HG03575 (cell line): ENCODE measurements around the gene PIK3C3.

Experiments
- ATAC-seq: cut with Tn5 transposase; IDR thresholded peaks from one replicate; pipeline ENCODE4 v1.9.1; 2021; ENCODE audit not compliant: unreplicated experiment, insufficient number of reproducible peaks, low FRiP score; ENCODE audit errors: extremely low read depth

The PIK3C3 gene

DNA sequence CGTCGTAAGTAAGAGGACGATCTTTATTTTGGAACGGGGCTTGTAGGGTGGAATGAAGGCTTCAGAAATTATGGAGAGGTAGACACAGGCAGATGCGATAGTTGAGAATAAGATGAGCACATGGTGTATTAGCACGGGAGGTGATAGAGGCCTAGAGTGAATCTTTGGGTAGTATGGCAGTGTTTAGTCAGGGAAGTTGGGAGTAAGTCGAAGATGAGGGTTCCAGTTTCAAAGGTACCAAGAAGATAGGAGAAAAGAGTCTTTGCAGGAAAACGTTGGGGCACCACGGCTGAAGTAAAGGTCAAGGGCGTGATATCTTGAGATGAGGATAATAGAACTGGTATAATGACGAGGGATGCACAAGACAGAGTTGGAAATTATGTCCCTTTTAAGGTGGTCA lies 654 bp downstream of the PIK3C3 start:
- ATAC-seq = no peak

DNA sequence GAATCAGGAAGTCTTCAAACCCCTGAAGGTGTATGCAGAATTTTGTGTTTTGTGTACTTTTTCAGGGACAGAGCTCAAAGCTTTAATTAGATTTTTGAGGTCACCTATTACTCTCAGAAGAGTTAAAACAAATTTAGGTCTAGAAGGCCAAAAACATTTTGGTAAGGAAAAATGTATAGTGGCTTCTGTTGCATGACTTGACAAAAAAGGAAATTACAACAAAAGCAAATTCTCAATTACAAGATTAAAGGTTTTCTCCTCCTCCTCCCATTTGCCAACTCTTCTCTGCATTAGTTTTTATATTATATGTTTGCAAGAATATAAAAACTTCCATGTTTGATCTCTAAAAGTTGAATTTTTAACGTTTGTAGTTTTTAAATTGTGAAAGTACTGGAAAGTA lies 4.0 kb downstream of the PIK3C3 start:
- ATAC-seq = no peak

DNA sequence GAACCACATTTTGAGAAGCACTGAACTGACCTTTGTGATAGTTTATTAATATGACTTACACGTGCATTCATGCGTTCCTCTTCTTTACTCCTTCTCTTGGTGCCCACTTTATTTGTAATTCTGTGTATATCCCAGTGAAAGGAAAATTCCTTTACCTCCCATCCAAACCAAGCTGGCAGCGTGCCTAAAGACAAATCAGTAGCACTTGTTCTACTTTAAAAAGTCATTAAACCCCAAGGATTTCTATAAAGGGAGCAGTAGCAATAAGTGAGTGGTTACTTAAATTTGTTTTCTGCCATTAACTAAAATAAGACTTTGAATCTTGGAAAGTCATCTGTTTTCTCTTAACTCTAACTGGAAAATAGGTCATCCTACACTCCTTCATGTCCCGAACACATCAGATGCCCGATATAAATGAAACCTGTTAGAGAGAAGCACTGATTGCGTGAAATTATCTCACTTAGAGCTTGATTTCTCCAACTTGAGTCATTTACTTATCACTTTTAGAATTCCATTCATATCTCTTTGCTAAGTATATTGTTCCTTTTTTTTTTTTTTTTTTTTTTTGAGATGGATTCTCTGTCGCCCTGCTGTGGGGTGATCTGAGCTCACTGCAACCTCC lies 10.7 kb downstream of the PIK3C3 start:
- ATAC-seq = no peak

DNA sequence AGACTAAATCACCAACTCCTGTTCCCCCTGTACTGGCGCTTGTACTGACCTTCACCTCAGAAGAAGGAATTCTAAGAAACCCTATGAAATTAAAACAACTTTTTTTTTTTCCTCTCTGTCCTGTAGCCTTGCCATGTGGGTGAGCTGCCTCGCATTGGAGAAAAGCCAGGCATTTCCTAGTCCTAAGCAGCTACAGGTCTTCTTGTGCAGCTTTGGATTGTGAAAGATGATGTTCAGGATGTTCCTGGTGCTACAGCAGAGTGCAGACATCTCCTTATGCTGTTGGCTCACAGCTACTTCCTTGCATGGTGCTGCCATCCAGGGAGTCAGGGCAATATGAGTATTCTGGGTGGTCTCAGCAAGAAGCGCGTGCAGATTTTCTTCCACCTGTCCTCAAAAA lies 11.9 kb downstream of the PIK3C3 start:
- no peak for ATAC-seq

DNA sequence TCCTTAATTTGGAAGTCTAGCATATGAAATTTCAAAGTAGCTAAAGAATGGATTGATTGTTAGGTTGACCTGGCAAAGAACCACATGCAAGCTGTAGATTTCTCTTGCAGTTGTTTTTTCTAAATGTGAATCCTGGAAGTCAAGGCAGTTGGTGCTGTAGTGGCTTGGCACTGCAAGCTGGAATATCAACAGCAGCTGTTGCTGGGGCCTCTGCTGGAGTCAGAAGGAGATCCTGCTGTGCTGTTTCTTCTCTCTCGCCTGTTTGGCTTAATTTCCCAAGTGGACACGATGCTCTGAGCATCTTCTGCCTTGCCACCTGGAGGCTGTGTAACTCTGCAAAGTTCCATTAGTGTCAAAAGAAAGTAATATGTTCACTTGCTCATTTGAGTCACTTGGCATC lies 12.6 kb downstream of the PIK3C3 start:
- ATAC-seq = no peak

DNA sequence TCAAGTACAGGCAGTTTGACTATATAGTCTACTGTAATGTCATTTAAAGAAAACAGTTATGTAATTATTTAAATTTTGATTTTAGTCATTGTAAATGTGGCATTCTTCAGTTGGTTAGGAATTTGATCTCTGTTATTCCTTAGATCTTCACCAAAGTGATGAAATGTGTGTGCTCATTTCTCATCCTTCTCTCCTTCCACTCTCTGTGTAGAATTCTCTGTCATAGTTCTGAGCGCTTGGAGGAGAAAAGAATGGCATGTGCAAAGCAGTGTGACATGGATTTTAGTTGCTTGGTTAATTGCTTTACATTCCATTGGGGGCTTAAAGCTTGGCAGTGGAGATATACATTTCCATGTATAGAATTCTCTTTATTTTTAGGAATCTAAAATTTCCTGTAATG lies 14.8 kb downstream of the PIK3C3 start:
- no peak for ATAC-seq

DNA sequence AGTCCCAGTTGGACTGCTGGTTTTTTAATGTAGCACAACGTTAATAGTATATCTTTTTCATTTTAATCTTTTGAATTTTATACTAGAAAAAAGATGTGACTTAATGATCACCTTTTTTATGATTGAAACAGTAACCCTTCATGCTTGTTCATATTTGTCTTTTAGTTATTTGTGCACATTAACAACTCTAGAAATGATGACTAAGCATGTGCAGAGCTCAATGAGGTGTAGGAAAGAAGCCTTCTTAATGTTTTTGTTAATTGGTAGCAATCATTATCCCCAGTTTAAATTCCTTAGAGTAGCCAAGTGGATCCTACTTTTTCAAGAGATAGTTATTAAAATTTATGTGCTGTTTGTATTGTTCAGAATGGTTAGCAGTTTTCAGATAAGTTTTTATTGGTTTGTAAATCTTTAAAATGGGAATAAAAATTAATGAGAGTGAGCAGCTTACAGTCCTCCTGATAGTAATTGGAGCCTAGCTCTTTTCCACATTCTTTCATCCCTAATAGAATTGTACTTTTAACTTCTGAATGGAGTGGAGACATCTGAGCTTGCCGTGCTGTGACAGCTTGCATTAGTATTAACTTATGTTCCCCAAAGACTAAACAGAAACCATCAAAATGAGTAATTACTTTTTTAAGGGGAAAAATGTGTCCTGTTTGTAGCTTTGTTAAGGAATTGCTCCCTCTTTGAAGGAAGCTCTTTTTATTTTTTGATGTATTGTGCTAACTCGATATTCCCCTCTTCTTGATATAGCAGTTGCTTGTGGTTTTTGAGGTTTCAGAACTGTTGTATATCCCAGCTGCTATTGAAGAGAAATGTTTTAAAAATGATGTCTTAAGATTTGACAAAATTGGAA lies 17.3 kb downstream of the PIK3C3 start:
- no peak for ATAC-seq

DNA sequence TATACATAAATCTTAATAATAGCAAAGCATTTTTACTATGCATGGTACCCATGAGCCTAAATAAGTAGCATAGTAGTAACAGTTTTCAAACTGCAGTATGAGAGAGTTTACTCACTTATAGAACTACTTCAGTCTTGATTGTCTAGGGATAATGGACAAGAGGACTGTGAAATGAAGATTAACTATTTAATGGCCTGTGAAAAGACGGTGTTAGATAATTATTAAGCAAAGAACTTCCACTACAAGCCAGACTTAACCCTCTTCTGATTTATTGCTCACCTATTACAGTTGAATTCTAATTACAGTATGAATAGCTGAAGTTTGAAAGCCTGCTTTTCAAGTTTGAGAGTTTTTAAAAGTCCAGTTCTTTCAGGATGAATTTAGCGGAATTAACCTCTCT lies 18.9 kb downstream of the PIK3C3 start:
- ATAC-seq = no peak

DNA sequence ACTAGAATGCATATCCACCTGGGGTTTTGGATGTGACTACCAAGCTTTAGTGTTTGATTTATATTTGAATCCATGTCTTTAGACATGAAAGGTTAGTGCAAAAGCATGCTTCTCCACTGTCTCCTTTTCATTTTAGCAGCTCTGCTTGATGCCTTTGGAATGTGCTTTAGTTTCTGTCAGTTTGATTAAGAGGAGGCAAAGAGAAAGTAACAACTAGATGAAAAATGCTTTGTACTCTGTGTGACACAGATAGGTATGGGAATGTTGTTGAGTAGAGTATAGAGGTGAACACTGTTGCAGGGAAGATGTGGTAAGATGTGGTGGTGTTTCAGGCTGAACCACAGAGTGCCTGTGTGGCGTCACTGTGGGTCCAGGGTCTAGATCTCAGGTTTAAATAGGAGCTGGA lies 19.8 kb downstream of the PIK3C3 start:
- ATAC-seq = no peak

DNA sequence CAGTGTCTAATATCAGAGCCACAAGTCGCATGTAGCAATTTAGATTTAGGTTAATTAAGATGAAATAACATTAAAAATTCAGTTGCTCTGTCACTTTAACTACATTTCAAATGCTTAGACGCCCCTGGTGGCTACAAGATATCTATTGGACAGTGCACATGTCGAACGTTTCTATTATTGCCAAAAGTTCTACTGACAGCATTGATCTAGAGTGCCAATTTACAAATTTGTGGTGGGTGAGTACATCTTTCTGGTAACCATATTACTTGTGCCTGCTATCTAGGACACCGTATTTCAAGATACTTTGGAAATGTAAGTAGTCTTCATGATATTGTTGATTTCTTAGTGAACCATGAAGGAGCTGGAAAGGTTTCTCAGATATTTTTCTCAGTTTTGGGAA lies 20.2 kb downstream of the PIK3C3 start:
- ATAC-seq = no peak

DNA sequence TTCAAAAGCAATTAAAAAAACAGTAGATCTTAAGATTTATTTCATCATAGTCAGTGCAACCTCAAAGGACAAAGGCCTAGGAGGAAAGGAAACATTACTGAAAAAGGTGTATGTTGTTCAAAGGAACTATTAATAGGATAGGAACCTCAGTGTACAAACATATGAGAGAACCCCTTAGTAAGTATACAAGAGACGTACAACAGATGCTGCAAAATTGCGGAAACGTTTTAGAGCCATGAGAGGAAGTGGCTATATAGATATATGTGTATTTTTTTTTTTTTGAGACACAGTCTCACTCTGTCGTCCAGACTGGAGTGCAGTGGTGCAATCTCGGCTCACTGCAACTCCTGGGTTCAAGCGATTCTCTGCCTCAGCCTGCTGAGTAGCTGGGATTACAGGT lies 22.2 kb downstream of the PIK3C3 start:
- ATAC-seq = no peak

DNA sequence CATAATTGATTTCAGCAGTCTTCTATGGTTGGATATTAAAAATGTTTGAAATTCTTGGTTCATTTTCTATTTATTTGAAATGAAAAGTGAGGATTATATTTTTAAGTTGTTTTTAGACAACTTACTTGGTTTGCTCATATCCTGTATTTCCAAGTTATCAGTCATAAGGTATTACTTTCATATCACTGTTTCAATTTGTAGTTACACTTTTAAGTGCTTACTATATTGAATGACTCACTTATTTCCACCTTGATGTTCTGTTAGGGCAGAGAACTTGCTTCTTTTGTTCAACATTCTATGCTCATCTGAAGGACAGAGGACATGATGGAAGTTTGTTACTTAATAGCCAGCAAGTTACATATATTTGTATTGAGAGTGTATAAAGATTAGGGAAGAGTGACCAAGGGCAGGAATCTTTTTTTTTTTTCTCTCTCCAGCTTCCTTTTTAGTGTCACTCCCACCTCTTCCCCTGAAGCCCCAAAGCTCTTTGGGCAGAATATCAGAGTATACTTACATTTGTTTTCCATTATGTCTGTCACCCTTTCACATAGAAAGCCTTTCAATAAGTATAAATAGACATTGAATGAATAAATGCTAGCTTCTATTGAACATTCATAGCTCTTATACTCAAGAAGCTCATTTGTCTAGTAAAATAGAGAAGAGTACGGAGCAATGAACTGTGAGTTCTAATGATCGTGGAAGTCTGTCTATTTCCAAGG lies 28.1 kb downstream of the PIK3C3 start:
- ATAC-seq = peak; percentile 93

DNA sequence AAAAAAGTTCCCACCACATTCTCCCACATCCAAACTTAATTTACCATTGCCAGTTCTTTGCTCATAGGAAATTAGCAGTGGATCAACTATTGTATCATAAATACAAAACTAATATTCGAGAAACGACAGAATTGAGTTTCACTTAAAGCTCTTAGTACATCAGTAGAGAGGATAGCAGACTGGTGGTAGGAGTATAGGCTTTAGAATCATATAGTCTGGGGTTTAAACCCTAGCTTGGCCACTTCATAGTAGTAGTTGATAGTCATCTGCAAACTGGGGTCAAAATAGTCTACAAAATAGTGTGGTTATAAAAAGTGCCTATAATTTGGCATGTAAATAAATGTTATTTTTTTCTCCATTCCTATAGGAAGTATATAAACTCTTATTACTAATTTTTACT lies 30.9 kb downstream of the PIK3C3 start:
- ATAC-seq = no peak

DNA sequence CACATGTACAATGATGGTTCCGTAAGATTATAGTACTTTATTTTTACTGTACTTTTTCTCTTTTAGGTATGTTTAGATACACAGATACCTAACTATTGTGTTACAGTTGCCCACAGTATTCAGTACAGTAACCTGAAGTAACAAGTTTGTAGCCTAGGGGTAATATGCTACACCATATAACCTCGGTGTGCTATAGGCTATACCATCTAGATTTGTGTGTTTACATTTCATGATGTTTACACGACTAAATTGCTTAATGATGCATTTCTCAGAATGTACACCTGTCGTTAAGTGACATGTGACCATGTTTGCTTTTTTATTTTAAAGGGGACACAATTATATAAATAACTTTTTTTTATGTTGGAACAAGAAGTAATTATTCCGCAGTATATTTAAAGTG lies 34.5 kb downstream of the PIK3C3 start:
- no peak for ATAC-seq

DNA sequence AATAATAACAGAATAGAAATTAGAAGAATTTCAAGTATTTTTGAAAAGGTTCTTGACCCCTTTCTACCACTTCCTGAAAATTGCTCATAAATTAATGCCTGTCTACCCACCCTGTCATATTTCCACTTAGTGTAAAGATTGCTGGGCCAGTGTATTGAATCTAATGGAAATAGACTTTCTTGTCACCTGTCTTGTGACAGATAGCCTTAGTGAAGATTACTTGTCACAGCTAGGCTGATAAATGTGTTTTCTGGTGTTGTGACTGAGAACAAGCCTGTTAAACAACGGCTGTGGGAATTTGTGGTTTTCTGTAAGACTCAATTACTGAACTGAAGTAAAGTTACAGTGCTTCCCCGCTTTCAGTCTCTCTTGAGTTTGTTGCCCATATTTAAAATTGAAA lies 37.0 kb downstream of the PIK3C3 start:
- ATAC-seq = no peak

DNA sequence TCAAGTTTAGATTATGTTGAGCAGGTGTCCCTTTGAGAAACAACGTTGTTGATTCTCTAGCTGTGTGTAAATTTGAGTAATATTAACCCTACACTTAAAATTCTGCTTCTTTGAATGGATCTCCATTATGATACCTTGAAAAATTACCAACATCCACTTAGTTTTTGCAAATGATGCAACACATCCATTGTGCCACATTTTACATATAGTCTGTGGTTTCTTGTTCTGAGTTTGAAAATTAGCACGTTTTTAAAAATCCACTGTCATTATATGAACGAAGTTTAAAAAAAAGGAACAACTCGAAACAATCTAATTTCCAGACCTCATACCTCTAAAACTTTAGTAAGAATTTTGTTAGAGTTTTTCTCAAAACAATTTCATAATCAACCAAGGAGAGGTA lies 37.7 kb downstream of the PIK3C3 start:
- ATAC-seq = no peak

DNA sequence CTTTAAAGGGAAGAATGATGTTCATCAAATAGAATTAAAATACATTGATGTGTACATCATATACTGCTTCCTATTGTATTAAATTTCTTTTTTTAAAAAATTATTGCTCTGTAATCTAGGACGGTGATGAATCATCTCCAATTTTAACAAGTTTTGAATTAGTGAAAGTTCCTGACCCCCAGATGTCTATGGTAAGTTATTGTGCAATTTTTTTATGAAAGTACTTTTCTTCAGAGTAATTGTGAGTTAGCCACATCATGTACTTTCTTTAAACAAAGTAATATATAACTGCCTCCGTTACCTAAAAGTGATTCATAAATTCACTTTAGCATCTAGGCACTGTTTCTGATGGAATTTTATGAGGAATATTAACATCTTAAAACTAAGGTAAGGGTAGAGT lies 38.1 kb downstream of the PIK3C3 start:
- ATAC-seq = no peak

DNA sequence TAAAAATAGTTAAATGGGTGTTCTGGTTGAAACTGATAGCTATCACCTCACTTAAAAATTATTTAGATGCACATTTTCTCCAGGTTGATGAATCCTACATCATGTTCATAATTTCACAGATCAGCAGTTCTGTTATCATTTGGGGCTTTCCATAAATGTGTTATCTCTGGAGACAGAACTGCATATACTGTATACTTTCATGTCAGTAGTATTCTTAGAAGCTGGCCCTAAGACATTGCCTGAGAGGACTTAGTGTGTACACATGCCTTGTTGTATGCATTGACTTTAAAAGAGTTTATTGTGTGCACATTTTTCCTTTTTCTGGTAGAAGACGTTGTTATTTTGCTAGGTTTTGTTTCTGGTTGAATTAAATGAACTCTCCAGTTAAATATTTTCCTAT lies 41.0 kb downstream of the PIK3C3 start:
- no peak for ATAC-seq

DNA sequence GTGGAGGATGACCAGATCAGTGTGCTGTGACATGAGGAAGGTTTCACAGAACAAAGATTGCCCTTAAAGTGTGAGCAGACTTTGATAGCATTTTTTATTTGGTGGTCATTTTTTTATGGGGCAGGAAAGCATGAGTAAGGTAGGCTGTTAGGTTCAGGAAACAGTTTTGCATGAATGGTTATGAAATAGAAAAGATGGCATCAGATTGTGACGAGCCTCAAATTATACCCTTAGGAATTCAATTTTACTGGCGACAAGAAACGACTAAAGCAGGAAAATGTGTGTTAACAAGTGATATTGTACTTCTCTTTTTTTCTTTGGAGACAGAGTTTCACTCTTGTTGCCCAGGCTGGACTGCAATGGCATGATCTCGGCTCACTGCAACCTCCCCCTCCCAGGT lies 44.7 kb downstream of the PIK3C3 start:
- ATAC-seq = no peak

DNA sequence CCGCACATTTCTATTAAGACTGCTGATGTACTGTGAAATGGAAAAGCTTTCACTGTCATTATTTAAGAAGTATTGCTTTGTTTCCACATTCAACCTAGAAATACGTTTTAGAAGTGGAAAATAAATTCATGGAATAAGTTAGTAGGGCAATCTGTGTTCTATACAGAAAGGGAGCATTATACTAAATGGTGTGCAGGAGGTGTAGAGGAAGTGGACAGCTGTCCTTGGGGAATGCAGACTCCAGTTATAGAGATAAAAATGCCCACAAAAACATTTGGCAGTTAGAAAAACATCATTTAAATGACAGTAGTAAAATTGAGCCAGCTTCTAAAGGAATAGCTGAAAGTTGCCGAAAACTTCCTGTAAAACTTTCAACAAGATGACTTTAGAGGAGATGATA lies 46.8 kb downstream of the PIK3C3 start:
- no peak for ATAC-seq
